Spleen (tissue), 11 donors: ENCODE results near the gene ACTMAP. TPM values are rescaled to one million over a fixed set of nuclear protein-coding genes. Genes with fewer than 3 reads are reported as not detected.

Source experiments
- DNase-seq: peaks from one replicate; pipeline ENCODE4 v3.0.0-alpha.2; 2020
- H3K27ac ChIP-seq, 8 donors: fragments of 200-600 bp; sonication (generic) in 7 of 8; 1 replicate in 4 of 8; 2 replicates in 4 of 8; pipeline versions ENCODE4 v1.5.0 to v1.8.0; 2016 to 2021; ENCODE audit warnings: inconsistent platforms in 4 of 8, mild to moderate bottlenecking in 4 of 8, moderate library complexity in 1 of 8
- H3K27me3 ChIP-seq, 7 donors: fragments of 200-600 bp; sonication (generic) in 6 of 7; replicated peaks in 1 of 7; 1 replicate in 4 of 7; 2 replicates in 3 of 7; pipeline versions ENCODE4 v1.5.0 to v1.8.0; 2016 to 2021; ENCODE audit warnings: inconsistent platforms in 3 of 7, mild to moderate bottlenecking in 1 of 7
- H3K36me3 ChIP-seq, 6 donors: fragments of 200-600 bp; sonication (generic) in 5 of 6; 1 replicate in 4 of 6; 2 replicates in 2 of 6; pipeline versions ENCODE4 v1.5.0 to v1.8.0; 2016 to 2021; ENCODE audit warnings: inconsistent platforms in 2 of 6
- H3K4me1 ChIP-seq, 6 donors: fragments of 200-600 bp; sonication (generic) in 5 of 6; 1 replicate in 3 of 6; 2 replicates in 3 of 6; pipeline versions ENCODE4 v1.5.0 to v1.8.0; 2016 to 2021; ENCODE audit warnings: inconsistent platforms in 3 of 6
- H3K4me3 ChIP-seq, 8 donors: fragments of 200-600 bp; sonication (generic) in 7 of 8; 1 replicate in 4 of 8; 2 replicates in 4 of 8; pipeline versions ENCODE4 v1.5.0 to v1.8.0; 2016 to 2021; ENCODE audit warnings: inconsistent platforms in 4 of 8, mild to moderate bottlenecking in 4 of 8, moderate library complexity in 2 of 8
- H3K9me3 ChIP-seq, 8 donors: fragments of 200-600 bp; sonication (generic) in 7 of 8; 1 replicate in 4 of 8; 2 replicates in 4 of 8; pipeline versions ENCODE4 v1.5.0 to v1.8.0; 2016 to 2021; ENCODE audit warnings: inconsistent platforms in 4 of 8
- POLR2A ChIP-seq, 3 donors: fragments of 450-650 bp; IDR thresholded peaks; one replicate each; pipeline ENCODE4 v1.5.1; 2017; ENCODE audit warnings: antibody characterized with exemption in 3 of 3, mild to moderate bottlenecking in 1 of 3
- POLR2AphosphoS5 ChIP-seq, 3 donors: sonication (generic); formaldehyde crosslinking; IDR thresholded peaks; one replicate each; pipeline ENCODE4 v1.5.1; 2017; ENCODE audit warnings: antibody characterized with exemption in 3 of 3
- WGBS, 5 donors: extraction: QIAGEN DNeasy Blood & Tissue Kit in 3 of 5; methylation state at CpG; one replicate each; pipeline versions ENCODE4 v1.1.5 to v1.1.7; 2013 to 2018; 5-methylcytosine and 5-hydroxymethylcytosine counted together
- intact Hi-C: fragments of 100-400 bp; cut with DNase I; formaldehyde crosslinking; loops from one replicate; pipeline ENCODE4 v1.15.0; 2023; ENCODE audit warnings: low total_unique reads
- polyA plus RNA-seq, 3 donors: library from polyadenylated mRNA; stranded (reverse); fragments of 200-250 nt; gene quantifications; one replicate each; pipeline ENCODE4 v1.2.1, GENCODE V29; 2013
- total RNA-seq, 7 donors: library from RNA; depleted of rRNA in 3 of 7; stranded (reverse); fragments of >200 nt in 3 of 7; fragmentation: NEBNext Ultra II Directional in 4 of 7; extraction: Animal tissue kit (Norgen Biotek cat#: 25700) in 4 of 7; gene quantifications; one replicate each; pipeline versions ENCODE4 v1.1.0 to v1.2.1, GENCODE V29; 2016 to 2021
- TF ChIP-seq, protein P1 (sequence below), 11 experiments: fragments of 200-600 bp in 7 of 11; fragments of 450-650 bp in 4 of 11; sonication (generic) in 4 of 11; IDR thresholded peaks in 8 of 11; conservative IDR thresholded peaks in 3 of 11; 1 replicate in 7 of 11; 2 replicates in 4 of 11; pipeline versions ENCODE4 v1.4.0 to v1.8.0; 2016 to 2021; ENCODE audit warnings: antibody characterized with exemption in 11 of 11, inconsistent platforms in 4 of 11, mild to moderate bottlenecking in 1 of 11
- donor health status: healthy with polysubstance abuse.
- donor health status: DM: no; HTN: no; CAD: no; lungs with moderate emphysema.
- donor health status: DM: no; HTN: no; CAD: no.
- donor health status: Bipolar disorder and iron deficiency.
- donor health status: healthy.
- donor health status: DM: no; HTN: no; CAD: no.
- donor health status: DM: yes; HTN: yes; CAD: no.

The ACTMAP gene
- total and polyA plus RNA-seq, 10 donors = 5.2 to 16.2 (median 8.3) TPM

- WGBS, 5 donors = 93 to 100% (median 96%) methylated on average over 4 of the region's 4 CpGs
- peaks cover 0 to 91% (median 65%) of the 10 kb centered on the region in 6 donors for H3K36me3 ChIP-seq
- H3K4me1 ChIP-seq = peaks cover 10 to 39% (median 17%) of the 10 kb centered on the region in 6 donors
- peaks cover 0 to 4% (median 0%) of the 10 kb centered on the region in 8 donors for H3K9me3 ChIP-seq
- no peak overlapping the region for H3K27ac ChIP-seq
- no peak overlapping the region for H3K4me3 ChIP-seq
- H3K27me3 ChIP-seq = no peaks in the 10 kb centered on the region
- no peak for TF ChIP-seq POLR2A (IDR thresholded peaks at IDR 0.05)
- no peak for TF ChIP-seq POLR2AphosphoS5 (IDR thresholded peaks at IDR 0.05)
- TF ChIP-seq, protein P1, sequence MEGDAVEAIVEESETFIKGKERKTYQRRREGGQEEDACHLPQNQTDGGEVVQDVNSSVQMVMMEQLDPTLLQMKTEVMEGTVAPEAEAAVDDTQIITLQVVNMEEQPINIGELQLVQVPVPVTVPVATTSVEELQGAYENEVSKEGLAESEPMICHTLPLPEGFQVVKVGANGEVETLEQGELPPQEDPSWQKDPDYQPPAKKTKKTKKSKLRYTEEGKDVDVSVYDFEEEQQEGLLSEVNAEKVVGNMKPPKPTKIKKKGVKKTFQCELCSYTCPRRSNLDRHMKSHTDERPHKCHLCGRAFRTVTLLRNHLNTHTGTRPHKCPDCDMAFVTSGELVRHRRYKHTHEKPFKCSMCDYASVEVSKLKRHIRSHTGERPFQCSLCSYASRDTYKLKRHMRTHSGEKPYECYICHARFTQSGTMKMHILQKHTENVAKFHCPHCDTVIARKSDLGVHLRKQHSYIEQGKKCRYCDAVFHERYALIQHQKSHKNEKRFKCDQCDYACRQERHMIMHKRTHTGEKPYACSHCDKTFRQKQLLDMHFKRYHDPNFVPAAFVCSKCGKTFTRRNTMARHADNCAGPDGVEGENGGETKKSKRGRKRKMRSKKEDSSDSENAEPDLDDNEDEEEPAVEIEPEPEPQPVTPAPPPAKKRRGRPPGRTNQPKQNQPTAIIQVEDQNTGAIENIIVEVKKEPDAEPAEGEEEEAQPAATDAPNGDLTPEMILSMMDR (IDR thresholded peaks at IDR 0.05 in 8 of 11, conservative IDR thresholded peaks at IDR 0.05 in 3 of 11) = no peak
- DNase-seq = no peak
- intact Hi-C loops = no loop called here
Observed at GRCh38 chr19:40726279-40726678, 24.0 kb downstream of the ACTMAP start.

DNA sequence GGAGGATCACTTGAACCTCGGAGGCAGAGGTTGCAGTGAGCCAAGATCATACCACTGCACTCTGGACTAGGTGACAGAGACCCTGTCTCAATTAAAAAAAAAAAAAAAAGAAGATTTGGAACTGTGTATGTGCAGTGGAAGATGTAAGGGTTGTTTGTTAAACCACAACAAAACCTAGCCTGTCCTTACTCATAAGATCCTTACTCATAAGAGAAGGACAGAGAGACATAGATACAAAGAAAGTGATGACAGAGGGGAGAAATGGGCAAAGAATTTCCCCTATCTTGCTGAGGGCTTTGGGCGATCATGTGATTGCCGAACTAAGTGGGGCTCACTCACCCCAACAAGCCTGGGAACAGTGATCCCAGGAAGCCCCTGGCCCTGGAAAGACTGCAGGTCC lies 25.4 kb downstream of the ACTMAP start:
- TF ChIP-seq POLR2A (IDR thresholded peaks at IDR 0.05) (no peak), POLR2AphosphoS5 (IDR thresholded peaks at IDR 0.05) (no peak)
- TF ChIP-seq, protein P1 (IDR thresholded peaks at IDR 0.05 in 8 of 11, conservative IDR thresholded peaks at IDR 0.05 in 3 of 11) = no peak
- WGBS, 5 donors = 91 to 95% (median 92%) methylated on average over 3 of the region's 3 CpGs
- Histone ChIP-seq H3K27ac (no peak overlapping the region), H3K9me3 (peaks cover 0 to 4% (median 0%) of the 10 kb centered on the region in 8 donors), H3K36me3 (peaks cover 0 to 77% (median 52%) of the 10 kb centered on the region in 6 donors), H3K4me3 (no peak overlapping the region), H3K4me1 (peaks cover 16 to 53% (median 31%) of the 10 kb centered on the region in 6 donors), H3K27me3 (no peaks in the 10 kb centered on the region)
- no peak for DNase-seq
- intact Hi-C loops = no loop called here

GRCh38 chr19:40724315-40724714 lies 26.0 kb downstream of the ACTMAP start:
- Histone ChIP-seq H3K27me3 (no peaks in the 10 kb centered on the region), H3K9me3 (peaks cover 0 to 4% (median 0%) of the 10 kb centered on the region in 8 donors), H3K36me3 (peaks cover 0 to 71% (median 47%) of the 10 kb centered on the region in 6 donors), H3K27ac (no peak overlapping the region), H3K4me1 (peaks cover 21 to 58% (median 37%) of the 10 kb centered on the region in 6 donors), H3K4me3 (no peak overlapping the region)
- 91 to 98% (median 97%) methylated on average over 4 of the region's 4 CpGs for WGBS, 5 donors
- TF ChIP-seq, protein P1 (IDR thresholded peaks at IDR 0.05 in 8 of 11, conservative IDR thresholded peaks at IDR 0.05 in 3 of 11) = no peak
- TF ChIP-seq POLR2A (IDR thresholded peaks at IDR 0.05) = no peak
- no peak for TF ChIP-seq POLR2AphosphoS5 (IDR thresholded peaks at IDR 0.05)
- intact Hi-C loops = no loop called here
- DNase-seq = no peak

DNA sequence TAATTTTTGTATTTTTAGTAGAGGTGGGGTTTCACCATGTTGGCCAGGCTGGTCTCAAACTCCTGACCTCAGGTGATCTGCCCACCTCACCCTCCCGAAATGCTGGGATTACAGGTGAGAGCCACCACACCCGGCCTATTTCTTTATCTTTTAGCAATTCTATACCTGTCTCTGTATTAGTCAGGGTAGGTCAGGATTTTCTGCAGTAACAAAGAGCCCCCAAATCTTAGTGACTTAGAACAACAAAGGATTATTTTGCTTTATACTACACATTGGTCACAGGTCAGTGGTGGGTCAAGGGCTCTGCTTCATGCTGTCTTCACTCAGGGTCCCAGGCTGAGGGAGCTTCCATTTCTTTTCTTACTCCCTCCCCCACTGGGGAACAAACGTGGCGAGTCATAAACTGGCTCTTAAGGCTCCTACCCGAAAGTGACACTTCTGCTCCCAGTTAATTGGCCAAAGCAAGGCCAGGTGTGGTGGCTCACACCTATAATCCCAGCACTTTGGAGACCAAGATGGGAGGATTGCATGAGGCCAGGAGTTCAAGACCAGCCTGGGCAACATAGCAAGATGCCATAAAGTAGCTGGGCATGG lies 26.5 kb downstream of the ACTMAP start:
- peaks cover 25 to 64% (median 42%) of the 10 kb centered on the region in 6 donors for H3K4me1 ChIP-seq
- H3K27ac ChIP-seq = no peak overlapping the region
- TF ChIP-seq POLR2A (IDR thresholded peaks at IDR 0.05) (no peak), POLR2AphosphoS5 (IDR thresholded peaks at IDR 0.05) (no peak)
- TF ChIP-seq, protein P1 (IDR thresholded peaks at IDR 0.05 in 8 of 11, conservative IDR thresholded peaks at IDR 0.05 in 3 of 11) = no peak
- peaks cover 0 to 66% (median 41%) of the 10 kb centered on the region in 6 donors for H3K36me3 ChIP-seq
- no peaks in the 10 kb centered on the region for H3K27me3 ChIP-seq
- H3K4me3 ChIP-seq = no peak overlapping the region
- peaks cover 0 to 4% (median 0%) of the 10 kb centered on the region in 8 donors for H3K9me3 ChIP-seq
- WGBS, 5 donors = 88 to 95% (median 93%) methylated on average over 5 of the region's 5 CpGs
- intact Hi-C loops = no loop called here
- no peak for DNase-seq
